LHCN-M2 (cell line): ENCODE data around the gene C8B. TPM values are rescaled to one million over a fixed set of nuclear protein-coding genes. Genes with fewer than 3 reads are reported as not detected.

Source experiments
- DNase-seq: peaks from one replicate; pipeline ENCODE4 v3.0.0-alpha.2; 2012; ENCODE audit warnings: low read depth
- polyA plus RNA-seq: library from polyadenylated mRNA; unstranded; fragments of >200 nt; gene quantifications from one replicate; pipeline ENCODE4 v1.2.1, GENCODE V29; 2012; ENCODE audit warnings: missing spikeins
- total RNA-seq: library from RNA; depleted of rRNA; stranded (reverse); fragments of >200 nt; gene quantifications from 2 replicates; pipeline ENCODE4 v1.2.3, GENCODE V29; 2014; rRNA removed

C8B gene
- total RNA-seq = not detected in 2 replicates
- not detected for polyA plus RNA-seq

DNA sequence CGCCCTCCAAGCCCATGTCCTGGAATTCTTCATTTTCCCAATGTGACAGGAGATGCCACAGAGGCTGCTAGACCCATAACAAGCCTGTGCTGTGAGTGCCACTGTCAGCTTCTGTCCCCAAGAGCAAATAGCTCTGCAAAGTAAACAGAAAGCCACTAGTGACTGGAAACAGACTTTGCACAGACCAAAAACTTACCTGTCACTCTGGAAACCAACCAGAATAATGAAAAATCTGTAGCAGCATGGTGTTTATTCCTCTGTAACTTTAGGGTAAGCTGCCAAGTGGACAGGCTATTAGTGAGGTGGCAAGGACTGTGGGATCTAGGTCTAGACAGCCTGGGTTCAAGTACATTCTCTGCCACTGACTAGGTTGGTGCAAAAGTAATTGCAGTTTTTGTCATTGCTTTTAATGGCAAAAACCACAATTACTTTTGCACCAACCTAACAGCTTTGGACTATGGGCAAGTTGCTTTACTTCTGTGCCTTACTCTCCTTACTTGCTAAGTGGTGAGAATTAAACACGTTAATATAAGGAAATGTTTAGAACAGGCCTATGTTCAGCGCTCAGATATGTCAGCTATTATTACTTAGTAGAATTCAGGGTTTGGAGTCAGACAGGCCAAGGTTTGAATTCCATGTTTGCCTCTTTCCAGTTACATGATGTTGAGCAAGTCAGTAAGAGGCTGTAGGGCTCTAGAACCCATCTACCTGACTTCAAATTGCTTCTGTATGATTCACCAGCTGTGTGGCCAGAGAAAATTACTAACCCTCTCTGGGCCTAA, at the start of gene C8B:
C8B (minus strand) TSS at position 100 of the 782 bp plus-strand sequence; CDS start at position 33, 67 bp downstream.
- DNase-seq = no peak

DNA sequence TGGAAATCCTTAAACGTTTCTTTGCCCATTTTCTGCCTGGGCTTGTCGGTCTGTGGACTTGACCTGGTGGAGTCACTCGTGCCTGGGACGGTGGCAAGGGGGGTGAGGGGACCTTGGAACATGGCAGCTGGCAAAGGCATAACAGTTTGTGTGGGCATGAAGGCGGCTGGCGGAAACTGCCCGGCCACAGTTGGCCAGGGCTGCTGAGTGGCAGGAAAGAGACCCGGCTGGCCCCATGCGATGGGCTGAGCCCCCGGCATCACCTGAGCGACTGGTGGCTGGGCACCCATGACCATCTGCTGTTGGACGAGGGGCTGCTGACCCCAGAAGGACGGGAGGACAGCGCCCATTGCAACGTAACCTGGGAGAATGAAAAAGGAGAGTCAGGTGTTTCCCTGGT, 49.3 kb upstream of the C8B start:
- DNase-seq = no peak

DNA sequence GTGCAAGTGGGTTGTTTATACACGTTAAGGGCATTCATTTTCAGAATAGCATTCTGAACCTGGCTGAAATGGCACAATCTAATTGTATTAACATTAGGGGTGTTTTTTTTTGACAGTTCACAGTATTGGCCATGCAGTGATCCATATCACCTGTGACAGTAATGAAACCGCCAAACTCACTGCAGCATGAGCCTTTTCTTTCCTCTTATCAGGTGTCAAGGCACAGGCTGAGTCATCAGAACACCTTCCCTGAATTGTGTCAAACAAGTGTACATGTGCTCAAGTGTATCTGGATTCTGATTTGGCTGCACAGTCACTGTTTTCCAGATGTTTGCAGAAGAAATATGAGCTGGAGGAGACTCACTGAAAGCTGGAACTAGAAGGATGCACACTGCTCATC, 47.7 kb upstream of the C8B start:
- no peak for DNase-seq

DNA sequence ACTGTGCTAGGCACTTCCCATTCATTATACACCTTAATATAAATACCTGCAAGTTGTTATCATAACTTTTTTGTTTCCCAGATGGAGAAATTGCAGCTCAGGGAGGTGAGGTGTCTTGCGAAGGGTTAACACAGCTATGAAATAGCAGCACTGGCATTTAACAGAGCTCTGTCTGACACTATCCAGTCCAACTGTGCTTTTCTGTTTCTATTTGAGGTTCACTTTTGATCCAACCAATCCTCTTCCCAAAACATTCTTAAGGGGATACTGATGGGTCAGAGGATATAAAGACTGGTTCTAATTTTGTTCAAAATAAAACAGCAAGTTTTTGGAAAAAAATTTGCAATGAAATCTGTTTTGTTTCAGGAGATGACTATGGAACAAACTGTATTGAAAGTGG, 46.5 kb upstream of the C8B start:
- DNase-seq = no peak

DNA sequence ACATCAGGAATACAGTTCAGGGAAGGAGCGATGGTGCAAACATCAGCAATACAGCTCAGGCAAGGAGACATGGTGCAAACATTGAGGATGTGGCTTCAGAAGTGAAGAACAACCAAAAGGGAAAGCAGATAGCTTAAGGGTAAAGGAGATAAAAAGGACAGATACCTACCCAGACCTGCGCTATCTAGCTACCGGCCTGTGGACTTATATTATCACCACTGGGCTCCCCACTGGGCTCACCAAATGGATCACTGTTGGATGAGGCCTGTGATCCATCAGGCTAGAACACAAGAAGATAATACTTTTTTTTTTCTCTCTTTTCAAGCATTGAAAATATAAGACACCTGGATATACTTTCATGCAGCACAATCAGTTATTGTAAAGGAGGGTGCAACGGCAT, 44.7 kb upstream of the C8B start:
- DNase-seq = no peak

DNA sequence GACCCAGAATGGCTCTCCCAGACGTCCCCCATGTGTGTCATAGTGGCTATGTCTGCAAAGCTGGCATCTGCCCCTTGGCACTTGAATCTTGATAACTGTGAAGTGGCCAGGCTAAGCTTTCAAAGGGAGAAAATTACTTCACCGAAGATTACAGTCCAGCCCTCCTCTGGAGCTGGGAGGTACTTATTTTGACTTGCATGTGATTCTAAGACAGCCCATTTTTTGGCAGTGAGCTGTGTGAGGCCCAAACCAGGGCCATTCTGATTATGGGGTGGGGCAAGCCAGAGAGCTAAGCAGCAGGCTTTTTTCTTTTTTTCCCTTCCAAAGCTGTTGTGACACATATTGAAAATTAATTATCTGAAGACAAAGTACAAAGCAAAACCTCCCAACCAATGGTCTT, 42.1 kb upstream of the C8B start:
- DNase-seq = no peak

DNA sequence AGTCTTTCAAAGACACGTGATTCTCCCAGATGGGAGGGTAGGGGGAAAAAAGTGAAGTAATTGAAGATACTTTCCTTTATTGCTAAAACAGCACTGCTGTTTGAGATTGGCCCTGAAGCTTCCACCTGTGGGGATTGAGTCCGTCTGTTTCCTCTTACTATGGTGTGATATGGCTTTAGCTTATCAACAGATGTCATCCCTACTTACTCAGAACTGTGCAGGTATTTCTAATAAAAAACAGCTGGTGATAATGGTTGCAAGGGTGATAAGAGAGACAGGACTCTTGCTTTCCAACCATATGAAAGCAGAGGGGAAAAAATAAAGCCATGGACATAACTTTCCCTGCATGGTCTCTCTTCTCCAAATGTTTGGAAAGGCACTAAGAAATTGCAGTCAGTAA, 41.7 kb upstream of the C8B start:
- DNase-seq = no peak

DNA sequence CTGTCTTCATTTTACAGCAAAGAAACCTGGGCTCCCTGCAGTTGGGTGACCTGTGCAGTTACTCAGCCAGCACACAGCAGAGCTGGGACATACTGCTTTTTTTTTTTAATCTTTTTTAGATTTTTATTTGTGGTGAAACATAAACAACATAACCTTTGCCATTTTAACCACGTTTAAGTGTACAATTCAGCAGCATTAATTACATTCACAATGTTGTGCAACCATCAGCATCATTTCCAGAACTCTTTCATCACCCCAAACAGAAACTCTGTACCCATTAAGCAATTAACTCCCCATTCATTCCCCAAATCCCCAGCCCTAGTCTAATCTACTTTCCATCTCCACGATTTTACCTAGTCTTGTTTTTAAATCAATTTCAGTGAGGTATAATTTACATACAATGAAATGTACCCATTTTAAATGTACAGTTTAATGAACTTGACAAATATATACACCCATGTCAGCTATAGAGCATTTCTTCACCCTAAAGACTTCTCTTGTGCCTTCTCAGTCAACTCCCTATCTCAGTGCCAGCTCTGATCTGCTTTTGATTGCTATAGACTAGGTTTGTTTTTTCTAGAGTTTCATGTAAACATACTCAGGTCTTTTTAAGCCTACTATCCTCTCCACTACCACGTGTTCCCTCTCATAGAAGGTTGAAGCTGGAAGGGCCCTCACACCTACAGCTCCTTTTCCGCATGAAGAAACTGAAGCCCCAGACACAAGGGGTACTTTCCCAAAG, 37.8 kb upstream of the C8B start:
- DNase-seq = no peak

DNA sequence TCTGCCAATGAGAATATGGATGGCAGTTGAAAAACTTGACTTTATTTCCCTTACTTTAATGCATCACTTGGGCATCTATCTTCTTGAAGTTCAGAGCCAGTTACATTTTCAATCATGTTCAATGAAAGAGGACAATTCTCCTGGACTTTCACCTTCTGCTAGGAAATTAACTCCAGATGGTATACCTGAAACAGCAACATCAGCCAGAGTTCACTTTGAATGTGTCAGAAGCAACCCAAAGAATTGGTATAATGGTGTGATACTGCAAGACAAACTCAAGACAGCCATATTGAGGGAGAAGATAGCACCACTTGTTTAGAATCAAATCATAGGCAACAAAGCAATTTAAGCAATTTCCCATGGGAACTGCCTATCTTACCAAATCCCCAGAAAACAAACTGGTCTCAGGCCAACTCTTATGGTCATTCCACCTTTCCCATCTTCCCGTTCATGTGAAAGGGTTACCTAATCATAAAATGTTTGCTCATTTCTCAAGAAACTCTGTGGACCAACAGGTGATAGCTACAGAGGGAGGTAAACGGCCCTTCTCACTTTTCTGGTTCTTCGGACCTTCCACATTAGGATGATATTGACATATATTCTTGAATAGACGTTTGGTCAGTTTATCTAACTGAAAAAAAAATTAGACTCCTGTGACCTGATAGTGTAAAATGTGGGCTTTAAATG, 29.7 kb upstream of the C8B start:
- no peak for DNase-seq

DNA sequence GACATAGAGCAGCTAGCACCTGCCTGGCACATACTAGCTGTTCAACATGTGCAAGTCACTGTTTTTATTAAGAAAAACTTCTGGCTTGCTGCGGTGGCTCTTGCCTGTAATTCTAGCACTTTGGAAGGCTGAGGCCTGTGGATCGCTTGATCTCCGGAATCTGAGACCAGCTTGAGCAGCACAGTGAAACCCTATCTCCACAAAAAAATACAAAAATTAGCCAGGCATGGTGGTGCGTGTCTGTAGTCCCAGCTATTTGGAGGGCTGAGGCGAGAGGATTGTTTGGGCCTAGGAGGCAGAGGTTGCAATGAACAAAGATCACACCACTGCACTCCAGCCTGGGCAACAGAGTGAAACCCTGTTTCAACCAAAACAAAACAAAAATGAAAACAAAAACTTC, 27.7 kb upstream of the C8B start:
- no peak for DNase-seq

DNA sequence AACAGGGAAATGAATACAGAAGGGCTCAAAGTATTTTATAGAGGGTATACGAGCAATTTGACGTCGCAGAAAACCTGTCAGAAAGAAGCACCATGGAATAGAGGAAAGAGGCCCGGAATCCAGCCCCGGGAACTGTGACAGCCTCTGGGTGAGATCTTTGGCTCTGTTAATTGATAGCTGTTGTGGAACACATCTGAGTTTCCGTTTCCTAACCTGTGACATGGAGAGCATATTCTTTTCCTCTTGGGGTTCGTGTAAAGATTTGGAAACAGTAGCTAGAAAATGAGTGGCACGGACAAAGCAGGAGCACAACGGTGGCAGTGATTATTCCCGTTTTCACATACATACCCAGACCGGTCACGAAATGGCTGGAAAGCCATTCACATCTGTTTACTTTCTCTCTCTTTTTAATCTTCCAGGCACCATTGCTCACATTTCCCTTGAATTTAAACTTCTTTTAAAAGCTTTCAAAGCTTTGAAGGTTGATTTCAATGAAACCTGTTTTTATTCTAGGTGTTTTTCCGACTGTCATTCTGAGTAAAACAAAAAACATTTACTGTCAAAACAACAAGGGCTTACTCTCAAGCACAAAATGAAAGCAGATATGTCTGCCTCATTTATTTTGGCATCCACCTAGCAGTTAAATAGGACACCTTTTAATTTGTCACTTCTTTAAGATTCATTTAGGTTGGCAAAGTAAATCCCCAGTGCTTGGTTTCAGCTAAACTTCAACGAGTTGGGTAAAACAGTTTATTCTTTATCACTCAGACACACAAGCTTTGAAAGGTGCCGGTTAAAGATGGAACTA, 26.7 kb upstream of the C8B start:
- DNase-seq = no peak

DNA sequence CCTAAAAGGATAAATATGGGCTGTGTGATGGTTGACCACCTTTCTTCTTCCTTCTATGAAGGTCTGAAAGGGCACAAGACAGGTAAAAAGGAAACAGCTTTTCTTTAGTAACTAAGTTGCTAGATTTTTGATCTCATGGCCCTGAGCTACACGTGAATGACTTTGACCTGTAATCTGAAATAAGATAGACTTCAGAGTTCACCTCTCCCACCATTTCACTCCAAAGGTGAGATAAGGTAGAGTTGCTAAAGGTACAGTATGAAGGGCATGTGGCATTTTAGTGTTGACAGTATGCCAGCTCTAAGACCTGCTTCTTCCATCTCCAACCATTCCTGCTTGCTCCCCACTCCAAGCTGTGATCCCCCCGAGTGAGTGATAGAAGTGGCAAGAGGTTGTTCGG, 25.8 kb upstream of the C8B start:
- no peak for DNase-seq

DNA sequence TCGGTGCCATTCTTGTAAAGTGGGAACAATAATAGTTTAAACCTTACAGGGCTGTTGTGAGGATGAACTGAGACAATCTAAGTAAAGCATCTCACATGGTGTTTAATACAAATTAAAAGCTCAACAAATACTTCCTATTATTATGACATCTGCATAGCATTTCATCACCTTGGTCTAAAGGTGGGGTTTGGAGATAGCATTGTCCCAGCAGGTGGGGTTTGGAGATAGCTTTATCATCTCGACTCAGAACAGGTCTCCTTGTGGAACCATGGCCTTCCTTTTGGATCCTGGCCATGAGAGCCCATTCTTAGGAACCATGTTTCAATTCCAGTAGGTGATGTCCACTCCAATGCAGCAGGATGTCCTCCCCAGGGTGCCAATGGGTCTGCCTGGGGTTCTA, 20.6 kb upstream of the C8B start:
- DNase-seq = no peak

DNA sequence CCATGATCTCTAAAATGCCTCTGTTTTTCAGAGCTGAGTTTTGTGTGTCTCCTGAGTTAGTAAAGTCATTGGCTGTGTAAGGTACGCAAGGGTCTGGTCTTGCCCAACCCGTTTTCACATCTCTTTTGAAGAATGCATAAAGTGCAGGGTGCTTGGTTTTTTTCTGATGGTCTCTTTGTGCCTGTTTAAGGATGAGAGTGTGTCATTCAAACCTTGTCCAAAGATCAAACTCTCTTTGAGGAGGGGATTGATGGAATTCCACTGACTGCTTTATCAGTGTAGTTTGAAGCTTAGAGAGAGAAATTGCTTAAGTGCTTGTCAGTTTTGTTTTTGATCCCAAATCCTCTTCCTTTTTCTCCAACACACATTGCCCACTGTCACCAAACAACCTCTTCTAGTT, 20.0 kb upstream of the C8B start:
- no peak for DNase-seq

DNA sequence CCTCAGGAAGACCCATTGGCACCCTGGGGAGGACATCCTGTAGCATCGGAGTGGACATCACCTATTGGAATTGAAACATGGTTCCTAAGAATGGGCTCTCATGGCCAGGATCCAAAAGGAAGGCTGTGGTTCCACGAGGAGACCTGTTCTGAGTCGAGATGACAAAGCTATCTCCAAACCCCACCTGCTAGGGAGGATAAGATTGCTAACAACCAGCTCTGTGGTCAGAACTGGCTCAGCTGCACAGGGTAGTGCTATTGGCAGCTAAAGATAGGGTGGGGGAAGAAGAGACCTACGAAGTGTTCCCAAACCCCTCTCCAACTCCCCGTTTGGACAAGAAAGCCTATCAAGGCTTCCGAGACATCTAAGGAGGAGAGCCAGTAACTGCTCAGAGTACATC, 17.7 kb upstream of the C8B start:
- DNase-seq = no peak

DNA sequence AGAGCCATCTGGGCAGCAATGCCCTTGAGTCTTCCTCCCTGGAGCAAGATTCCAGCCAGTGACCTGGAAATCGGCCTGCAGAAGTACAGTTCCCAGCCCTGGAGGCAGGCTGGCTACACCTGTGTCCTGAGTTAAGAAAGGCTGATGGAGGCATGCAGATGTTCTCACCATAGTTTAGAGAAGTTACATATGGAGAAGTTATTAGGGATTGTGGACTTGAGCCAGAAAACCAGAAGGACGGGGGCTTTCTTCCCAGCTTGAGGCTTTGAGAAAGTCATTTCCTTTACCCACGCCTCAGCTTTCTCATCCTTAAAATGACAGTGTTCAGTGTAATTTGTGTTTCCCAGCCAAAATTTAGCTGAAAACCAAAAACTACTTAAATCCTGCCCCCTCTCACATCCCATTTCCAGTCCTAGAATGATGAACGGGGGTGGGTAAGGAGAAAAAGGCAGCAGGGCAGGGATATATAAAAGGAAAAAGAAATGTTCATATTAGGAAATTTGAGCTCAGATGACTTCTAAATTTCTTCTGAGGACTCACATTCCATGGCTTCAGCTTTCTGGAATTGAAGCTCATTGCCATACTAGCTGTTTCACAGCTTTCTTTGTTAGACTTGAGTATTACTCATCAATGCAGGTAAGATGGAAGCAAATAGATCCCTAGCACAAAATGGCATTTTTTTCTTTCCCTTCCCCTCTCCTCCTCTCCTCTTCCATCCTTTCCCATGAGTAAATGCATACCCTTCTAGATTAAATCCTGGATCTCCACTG, 14.4 kb upstream of the C8B start:
- DNase-seq = no peak

DNA sequence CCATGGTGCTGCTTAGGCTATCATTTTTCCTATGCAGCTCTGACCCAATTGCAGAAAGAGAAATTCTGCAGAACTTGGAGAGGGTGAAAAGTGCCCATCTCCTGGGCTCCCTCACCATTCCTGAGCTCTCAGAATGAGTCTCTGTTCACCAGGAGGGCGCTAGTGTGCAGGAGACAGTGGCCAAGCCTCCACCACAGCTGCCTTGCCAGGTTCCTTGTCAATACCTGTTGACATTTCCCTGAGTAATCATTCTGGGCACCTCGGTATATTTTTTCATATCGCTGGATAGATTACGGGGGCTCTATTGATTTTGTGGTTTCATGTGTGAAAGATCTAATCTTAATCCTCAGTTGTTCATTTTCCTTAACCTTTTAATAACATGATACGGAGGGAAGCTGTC, 13.0 kb upstream of the C8B start:
- no peak for DNase-seq

DNA sequence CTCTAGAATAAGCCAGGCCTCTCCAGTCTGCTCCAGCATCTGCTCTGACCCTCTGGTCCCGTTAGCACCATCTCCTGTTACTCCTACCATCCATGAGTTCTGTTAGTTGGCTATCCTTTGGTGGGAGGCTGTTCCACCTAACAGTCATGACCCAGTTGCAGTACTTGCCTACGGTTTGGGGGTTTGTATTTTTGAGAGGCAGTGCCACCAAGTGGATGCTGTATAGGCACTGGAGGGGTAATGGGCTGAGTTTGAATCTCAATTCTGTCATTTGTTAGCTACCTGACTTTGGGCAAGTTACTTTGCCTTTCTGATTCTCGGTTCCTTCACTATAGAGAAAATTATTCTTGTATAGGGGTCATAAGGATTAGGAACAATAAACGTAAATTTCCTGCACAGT, 12.1 kb upstream of the C8B start:
- no peak for DNase-seq

DNA sequence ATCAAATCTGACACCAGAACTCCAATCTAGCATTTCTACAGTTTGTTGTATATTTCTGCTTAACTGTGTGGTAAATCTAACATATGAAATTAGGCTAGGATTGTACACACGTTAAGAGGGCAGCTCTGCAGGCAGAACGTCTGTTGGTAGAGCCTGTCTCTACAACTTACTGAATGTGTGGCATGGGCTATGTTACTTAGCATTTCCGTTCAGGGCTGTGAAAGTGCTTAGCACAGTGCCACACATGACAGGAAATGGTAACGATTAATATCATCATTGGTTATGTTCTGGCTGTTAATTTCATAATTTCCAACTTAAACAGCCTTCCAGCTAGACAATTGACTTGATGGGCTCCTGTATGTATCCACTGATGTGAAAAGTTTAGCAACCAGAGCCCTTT, 9.6 kb upstream of the C8B start:
- DNase-seq = no peak

DNA sequence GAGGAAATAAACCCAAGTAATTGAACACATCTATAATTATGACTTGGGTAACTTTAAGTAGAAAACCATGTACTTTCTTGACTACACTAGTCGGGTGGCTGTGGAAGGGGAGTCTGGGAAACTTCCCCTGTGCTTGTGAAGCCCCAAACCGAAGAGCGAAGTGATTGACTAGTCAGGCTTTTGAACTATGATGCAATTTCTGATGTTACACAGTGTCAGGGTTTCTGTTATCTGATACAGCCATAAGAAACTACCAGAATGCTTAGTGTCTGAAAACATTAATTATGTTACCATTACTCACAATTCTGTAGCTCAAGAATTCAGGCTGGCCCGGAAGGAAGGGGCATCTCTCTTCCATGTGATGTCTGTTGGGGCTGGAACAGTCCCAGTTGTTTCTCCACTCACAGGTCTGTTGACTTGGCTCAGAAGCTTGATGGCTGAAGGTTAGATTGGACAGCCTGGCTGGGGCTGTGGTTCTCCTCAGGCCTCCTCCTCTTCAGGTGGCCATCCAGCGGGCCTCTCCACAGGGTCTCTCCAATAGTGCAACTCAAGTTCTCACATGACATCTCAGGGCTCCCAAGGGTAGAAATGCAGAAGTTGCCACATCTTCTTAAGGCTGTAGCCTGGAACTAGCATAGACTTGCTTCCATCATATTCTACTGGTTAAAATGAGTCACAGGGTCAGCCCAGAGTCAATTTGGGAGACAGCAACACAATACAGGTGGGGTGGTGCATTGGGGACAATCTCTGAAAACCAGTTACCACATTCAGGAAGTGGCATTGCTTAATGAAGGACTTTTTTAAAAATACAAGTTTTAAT, 8.3 kb upstream of the C8B start:
- DNase-seq = no peak
